COLO829 (cell line): Measurements from ENCODE around the gene PCNX2.

ENCODE experiments used
- DNase-seq: peaks from one replicate; pipeline ENCODE4 v3.0.0; 2012; ENCODE audit warnings: low spot score

PCNX2 gene

DNA sequence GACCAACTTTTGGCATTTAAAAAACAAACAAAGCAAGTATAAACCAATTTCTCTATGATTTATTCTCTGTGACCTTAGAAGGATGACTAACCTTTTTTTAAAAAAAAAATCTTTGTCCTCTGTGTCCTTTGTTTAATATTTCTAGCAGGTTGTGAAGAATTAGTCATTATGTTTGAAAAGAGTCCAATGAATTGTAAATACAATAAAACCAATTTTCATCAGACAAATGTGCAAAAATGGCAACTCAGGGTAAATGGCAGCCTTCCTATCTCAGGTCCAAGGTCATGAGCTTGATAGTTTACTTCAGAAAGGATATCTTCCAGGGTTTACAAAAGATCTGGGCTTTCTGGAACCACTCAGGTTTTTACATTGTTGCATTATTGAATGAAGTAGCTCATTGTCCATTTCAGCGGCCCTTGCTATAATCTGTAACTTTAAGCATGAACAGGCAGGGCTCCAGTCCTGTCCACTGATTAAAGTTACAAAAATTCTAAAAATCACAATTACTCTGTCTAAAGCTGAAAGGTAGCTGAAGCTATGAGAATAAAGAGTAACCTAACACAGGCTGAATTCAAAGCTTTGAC, 20.3 kb upstream of the PCNX2 start:
- DNase-seq: no peak

DNA sequence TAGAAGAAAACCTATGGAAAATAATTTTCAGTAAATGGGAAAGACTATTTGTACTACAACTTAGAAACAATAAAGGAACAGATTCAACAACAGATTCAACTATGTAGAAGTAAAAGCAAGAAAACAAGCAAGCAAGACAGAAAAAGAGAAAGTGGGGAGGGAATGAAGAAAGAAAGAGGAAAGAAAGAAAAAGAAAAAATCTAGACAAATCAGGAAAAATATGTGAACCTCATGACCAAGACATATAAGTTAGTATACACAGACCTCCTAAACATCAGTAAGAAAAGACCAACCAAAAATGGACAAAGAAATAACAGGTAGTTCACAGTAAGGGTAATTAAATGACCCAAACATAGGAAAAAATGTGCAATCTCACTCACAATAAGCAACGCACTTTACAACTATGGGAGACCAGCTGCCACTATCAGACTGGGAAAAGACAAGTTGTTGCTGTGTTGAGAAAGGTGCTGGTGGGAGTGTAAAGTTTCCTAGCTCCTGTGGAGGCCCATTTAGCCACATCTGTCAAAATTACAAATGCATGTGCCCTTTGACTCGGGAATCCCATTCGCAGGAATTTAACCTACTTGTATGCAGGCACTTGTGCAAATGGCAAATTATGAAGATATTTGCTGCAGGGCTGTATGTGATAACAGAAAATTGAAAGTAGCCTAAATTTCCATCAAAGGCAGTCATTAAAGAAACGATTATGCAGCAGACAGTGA, 18.1 kb upstream of the PCNX2 start:
- DNase-seq: no peak

DNA sequence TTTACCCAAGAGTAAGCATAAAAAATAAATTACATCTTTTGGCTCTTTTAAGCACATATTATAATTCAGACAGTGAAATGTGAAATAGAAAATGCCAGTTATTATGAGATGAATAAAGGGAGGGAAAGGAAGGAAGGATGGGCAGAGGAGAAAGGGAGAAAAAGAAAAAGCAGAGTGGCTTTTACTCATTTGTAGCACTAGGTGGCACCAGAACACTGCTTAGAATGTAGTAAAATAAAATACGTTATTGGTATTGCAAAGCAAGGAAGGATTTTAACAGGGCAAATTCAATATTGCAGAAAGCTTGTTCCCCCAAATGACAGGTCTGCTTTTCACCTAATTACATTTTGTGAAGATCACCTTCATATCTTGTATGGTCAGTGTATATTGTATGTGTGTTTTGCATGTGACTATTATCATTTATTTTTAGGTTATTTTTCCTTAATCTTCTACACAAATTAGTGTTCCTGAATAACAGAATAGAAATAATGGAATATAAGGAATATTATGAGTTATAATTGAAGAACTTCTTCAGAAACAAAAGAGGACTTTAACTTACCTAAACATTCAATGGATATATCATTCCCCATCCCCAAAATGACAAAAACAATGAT, 9.1 kb upstream of the PCNX2 start:
- peak; percentile 23 for DNase-seq

DNA sequence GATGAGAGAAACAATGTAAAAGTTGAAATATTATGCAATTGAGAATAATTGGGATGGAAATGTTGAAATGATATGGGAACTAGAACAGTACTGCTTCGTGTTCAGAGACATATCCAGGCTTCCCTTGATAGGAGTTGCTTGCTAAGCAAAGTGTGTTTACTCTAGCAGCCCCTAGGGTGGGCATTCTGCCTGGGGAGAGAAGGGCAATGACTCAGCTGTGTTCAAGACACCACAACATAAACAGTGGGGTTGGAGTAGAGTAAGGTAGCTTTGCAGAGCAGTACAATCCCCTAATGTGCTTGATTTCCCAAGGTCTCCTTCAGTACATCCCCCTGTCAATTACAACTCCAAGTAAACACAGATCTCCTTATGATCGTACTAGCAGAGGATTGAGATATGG, 4.8 kb upstream of the PCNX2 start:
- no peak for DNase-seq

DNA sequence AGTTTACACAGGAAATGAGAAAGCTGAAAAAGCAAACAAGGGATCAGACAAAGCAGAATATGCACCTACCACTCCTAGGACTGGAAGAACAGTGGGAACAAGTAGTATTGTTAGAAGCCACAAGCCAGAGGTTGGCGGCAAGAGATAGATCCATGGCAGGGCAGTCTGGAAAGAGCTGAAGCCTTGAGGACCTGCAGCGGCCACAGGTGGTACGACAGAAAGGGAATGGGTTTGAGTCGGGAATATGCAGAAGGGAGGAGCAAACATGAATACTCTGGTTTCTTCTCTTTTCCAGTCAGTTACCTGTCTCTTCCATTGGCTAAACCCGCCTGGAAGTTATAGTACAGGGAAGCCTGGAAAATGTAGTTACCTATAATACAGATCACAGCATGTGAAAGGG, 3.9 kb upstream of the PCNX2 start:
- no peak for DNase-seq

DNA sequence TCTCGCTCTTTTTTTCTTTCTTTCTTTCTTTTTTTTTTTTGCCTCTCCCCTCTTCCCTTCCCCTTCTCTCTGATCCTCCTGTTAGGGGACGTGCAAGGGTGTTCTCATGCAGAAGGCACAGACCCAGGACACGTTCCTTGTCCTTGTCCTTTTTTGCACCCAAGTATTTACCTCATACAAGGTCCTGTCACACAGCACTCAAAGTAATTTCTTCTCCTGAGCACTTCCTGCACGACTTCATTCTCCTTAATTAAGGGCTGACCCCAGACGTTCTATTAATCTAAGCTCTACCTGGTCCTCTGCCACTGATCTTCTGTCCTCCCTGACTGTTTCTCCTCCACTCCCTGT, 424 bp upstream of the PCNX2 start:
- DNase-seq: no peak

DNA sequence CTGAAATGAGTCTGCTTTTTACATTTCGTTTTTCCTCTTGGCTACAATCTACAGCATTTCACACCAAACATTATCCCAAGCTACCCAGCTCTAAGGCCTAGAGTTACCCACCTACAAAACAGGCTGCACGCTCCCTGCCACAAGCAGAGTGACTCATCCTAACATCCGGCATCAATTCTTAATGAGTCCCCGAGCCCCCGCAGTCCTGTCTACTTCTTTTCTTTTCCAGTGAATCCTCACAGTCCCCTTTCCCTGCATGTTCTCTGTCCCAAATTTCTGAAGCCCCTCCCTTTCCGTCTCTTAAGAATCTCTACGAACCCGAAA, 650 bp downstream of the PCNX2 start:
- peak; percentile 82 for DNase-seq

DNA sequence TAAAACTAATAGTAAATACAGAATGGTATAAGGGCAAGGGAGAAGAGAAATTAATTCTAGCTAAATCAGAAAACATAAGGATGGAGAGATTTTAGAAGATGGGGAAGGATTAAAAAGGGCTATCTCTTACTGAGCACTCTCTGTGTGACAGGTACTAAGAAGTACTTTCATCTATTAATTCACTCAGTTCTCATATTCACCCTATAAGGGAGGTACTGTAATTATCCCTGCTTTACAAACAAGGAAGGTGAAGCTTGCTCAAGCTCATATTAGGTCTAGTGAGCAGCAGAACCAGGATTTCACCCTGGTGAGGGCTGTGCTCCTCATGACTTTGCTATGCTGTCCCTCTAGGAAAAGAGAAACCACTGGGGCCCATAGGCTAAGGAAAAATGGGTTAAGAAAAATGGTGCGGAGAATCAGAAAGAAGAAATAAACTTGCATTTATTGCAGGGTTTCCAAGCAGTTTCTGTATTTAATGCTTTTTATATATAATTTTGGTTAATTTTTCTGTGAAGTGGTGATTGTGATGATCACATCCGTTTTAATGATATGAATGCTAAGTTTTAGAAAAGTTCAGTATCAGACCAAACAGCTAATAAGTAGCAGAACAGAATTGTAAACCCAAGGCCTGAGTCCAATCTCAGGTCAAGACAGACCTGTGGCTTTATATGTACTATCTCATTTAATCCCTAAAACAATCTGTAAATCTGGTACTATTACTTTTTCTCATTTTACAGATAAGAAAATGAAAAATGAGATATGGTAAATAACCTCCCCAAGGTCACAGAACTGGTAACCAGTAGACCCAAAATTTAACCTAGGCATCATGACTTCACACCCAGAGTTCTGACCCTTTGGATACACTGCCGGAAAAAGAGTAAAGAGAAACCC, 1.7 kb downstream of the PCNX2 start:
- no peak for DNase-seq

DNA sequence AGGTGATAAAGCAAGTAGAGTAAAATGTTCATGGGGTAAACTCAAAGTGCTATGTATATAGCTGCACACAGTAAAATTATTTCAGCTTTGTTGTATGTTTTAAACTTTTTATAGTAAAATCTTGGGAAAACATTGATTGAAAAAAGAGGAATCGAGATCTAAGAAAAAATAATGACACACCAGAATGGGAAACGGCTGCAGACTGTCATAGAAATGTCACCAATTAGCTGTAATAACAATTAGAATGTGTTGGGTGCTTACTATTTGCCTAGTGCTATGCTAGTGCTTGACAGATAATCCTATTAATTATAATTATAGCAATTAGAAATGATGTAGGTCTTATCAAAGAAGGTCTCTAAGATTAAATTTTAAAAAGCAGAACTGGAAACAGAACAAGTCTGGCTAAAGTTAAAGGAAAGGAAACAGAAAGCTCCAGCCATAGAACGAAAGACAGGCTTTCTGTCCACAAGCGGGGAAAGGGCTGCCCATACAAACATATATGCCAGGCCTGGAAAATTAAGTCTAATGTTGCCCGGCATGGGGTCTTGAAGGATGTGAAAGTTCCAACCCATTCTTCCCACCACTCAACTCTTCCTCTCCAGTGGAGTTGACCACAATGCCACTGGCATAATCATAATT, 5.0 kb downstream of the PCNX2 start:
- no peak for DNase-seq

DNA sequence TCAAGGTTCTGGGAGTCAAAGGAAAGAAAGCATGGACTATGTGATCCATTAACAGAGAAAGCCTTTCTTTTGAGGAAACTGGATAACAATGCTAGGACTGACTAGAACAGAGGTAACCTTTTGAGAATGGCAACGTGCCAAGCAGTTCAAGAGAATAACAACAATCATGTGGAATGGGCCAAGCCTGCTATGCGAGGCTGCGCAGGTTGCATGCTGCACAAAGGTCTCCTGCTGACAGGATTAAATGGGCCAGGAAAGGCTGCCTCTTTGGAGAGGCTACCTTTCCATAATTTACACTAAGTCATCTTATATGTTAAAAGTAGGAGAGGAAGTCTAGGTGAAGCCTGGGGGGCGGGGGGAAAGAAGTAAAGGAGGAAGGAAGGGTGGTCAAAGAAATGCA, 5.8 kb downstream of the PCNX2 start:
- no peak for DNase-seq

DNA sequence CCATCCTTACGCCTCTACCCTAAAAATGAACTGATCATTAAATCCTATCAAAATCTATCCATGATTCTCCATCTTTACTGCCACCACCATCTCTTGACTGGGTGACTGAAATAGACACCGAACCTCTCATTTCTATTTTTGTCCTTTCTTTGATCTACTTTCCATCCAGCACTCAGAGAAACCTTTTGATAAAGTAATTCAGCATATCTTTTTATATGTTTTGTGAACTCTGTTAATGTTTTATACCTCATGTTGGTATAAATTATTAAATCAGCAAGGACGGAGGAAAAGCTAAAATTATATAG, 13.0 kb downstream of the PCNX2 start:
- DNase-seq: no peak

DNA sequence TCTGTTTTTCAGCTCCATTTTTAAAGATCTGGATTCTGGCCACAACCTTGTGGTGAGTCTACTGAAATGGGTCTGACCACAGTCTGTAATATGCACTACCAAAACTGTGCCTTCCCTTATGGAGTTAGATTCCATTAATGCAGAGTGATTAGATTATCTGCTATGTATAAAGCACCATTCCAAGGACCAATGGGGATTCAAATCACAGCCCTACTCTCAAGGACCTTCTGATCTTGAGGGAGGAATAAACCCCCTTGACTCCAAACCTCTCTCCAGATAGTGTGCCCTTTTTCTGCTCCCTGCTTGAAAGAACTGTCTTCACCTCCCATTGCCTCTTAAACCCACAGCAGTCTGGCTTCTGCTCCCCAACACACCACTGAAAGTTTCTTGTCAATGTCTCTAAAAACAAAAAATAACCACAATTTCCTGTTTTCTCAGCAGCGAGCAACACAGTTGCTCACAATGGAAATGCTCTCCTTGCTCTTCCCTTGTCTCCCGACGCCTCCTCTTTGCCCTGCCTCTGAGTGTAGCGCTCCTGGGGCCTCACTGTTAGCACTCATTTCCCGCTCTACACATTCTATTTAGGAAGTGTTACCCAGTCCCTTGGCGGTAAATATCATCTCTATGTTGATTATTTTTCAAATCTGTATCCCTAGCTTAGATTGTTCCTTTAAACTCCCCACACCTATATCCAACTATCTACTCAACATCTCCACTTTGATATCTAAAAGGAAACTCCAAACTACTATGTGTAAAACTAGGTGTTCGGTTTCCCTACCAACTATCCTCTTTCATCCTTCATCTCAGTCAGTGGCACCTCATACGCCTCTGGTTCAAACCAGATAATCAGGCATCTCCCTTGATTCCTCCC, 13.6 kb downstream of the PCNX2 start:
- no peak for DNase-seq

DNA sequence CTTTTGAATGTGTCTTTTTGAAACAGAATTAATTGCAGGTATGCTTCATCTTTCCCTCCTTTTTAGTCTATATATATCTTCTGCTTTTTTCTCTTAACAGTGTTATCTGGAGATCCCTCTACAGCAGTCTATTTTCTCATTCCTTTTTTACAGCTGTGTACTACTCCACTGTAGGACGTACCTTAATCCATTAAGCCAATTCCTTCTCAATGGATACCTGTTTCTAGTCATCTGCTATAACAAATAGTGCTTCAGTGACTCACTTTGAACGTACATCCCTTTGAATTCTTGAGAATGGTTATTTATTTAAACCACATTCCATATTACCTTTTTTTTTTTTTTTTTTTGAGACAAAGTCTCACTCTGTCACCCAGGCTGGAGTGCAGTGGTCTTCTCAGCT, 15.6 kb downstream of the PCNX2 start:
- DNase-seq: no peak

DNA sequence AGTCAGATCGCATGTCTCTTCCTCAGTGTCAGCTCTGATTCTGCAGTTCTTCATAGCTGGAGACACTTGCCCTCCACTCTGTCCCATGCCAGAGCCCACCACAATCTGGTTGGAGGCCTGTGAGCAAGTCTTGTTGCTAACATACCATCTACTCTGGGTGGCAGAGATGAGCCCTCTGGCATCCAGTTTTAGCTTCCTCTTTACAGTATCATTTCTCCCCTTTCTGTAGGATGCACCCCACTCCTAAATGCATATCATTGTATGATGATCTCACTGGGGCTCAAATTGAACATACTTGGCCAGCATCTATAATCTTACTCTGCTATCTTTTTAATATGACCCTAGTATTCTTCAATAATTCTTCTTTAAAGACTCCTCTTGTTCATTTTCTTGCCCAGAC, 16.9 kb downstream of the PCNX2 start:
- no peak for DNase-seq

DNA sequence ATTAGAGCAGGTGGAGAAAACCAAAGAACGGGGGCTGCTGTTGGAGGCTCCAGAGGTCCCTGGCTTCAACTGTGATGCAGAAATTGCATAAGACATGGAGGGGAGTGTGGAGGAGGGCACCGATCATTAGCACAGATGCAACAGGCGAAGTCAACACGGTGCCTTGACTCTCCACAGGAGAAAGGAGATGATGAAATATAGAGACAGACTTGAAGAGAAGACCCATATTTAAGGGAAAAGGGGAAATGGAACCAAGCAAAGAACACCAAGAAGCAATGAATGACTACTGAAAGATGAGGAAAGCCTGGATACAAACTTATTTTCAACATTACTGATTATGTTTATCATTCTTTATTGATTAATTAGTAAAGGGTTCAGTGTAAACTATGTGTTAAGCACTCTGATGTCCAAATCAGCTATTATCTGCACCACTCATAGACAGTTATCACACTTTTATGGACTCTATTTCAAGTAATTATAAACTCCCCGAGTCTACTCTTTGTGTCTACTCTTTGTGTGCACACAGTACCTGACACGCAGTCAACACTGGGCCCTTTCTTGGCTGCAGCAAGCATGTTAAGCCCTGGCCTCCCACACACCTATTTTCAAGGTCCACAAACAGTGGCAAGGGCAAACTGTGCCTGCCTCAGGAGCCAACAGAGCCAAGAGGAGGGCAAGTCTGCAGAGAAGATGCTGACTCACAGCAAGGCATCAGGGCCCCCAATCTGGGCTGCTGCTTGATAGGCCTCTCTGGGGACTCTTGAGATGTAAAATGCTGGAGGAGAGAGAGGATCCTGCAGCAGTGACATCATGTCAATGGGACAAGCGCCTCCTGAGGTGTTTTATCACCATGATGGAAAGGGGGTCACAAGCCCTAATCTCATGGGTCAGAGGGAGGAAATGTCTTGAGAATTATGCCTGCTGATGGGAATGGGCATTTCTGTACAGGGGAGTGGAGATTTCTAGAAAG, 17.6 kb downstream of the PCNX2 start:
- DNase-seq: no peak

DNA sequence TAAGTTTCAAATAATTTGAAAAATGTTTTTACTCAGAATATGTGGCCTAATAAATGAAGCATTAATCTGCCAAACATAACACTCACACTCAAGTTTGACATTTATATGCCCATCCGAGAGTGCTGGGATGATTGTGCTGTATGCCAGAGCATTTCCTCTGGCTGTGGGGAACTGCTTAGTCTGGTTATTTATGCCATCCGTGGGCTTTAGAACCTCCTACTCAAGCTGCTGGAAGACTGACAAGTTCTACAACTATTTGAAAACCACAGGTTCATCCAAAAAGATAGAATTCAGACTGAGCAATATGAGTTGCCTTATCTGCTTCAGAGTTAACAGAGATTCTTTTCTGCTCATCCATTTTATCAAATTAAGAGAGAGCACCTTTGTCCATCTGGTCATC, 25.9 kb downstream of the PCNX2 start:
- DNase-seq: no peak

DNA sequence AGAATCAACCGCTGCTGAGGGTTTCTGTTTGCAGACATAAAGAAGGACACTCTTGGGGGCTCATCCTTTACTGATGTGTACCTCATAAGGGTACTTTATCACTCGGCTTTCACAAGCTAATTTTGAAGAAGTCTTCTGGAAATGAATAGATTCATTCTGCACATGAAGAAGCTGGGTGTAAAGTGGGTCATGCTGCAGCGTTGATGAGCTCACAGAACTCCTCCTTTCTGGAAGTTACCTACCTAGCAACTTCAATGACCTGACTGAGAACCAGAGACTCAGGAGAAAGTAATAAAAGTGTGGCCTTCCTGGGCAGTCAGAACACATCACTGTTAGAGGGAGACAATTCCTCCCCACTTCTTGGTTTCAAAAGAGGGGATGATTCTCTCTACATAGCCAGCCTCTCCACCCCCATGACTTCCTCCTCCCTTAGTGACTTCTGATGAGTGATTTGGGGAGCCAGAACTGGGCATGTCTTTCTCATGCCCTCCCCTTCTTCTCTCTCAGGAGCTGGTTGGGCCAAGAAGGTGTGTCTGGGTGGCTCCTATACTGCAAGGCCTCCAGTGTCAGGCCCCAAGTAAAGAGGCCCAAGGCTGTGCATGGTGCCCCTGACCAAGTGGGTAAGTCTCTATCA, 27.0 kb downstream of the PCNX2 start:
- no peak for DNase-seq

DNA sequence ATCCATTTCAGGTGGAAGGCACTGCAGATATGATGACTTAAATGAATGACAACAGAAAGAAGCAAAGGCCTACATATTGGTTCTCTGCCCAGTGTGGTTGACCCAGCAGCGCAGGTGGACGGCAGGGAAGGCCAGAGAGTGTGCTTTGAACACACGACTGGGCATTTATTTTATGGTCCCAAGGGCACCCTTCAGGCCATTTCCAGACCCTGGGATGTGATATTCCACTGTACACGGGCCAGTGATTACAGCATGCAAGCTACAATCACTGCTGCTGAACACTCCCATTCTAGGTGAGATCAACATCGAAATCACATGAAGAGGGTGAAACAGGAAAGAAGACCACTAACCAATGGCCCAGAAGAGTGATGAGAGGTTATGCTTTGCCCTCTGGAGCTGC, 33.8 kb downstream of the PCNX2 start:
- DNase-seq: no peak

DNA sequence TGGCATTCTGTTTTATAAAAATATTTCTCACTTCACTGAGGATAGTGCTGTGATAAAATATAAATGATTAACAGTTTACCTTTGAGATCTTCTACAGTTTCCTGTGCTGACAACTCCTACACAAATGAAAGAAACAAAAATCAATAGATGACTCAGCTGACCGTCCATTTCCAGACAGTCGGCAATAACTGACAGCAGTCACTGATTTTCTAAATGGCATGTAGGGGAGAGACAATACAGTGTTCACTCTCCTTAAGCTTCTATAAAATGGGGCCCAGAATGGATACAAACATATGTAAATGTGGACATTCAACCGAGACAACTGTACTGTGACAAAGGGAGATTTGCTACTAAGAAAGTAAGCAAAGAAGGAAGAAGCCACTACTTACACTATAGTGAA, 34.3 kb downstream of the PCNX2 start:
- peak; percentile 52 for DNase-seq

DNA sequence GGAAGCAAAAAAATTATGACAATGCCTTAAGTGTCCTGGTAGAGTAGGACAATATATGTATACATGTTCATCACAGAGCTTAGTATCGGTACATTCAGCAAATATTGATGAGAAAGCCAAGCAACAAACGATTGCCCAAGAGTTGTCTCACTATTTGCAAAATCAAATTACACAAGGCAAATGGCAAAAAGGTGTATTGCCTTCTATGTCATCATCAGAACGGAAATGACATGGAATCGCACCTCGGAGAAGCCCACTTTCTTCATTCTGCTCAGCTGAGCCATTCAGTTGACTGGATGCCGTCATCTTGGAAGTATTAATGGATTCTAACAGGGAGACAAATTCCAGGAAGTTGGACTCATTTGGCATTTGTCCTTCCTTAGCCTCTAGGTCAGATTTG, 37.7 kb downstream of the PCNX2 start:
- no peak for DNase-seq
